ENCODE results near the gene GK2. TPM values are rescaled to one million over a fixed set of nuclear protein-coding genes. Genes with fewer than 3 reads are reported as not detected.

GK2 gene
- total and polyA plus RNA-seq, 2 experiments from 2014 or later, result not detected

DNA sequence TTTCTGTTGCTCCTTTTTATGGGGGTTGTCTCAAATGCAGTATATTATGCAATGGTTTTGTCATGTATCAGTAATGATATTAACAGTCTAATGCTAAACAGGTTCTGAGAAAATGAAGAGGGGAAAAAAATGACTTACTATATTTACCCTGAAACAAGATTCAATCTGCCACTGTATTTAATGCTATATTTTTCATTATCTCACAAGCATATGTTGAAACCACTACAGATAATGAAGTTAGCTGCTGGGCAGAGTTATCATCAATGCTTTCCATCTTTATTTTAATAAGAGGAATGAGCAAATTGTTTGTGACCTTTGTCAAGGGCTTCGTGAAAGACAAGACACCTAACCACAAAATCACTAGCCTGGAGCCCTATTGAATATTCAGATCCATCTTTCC, 49.6 kb downstream of the GK2 start:
- Histone ChIP-seq H3K27ac (no peak overlapping the region), H3K79me2 (no peaks in the 10 kb centered on the region), H3K4me1 (ENCODE audit: insufficient read depth) (no peaks in the 10 kb centered on the region), H3K27me3 (no peaks in the 10 kb centered on the region), H3K36me3 (replicated peaks; ENCODE audit: insufficient read depth, low read depth) (no peaks in the 10 kb centered on the region), H3K4me3 (no peak overlapping the region), H4K20me1 (ENCODE audit: insufficient read depth, poor library complexity, severe bottlenecking) (no peaks in the 10 kb centered on the region), H3K9me2 (replicated peaks; ENCODE audit: insufficient read depth) (no peaks in the 10 kb centered on the region), H3K4me2 (no peak overlapping the region), H3K9me3 (ENCODE audit: low read depth) (no peaks in the 10 kb centered on the region), H2AFZ (no peak overlapping the region)
- no peak for TF ChIP-seq EZH2 (IDR thresholded peaks at IDR 0.05; ENCODE audit: borderline replicate concordance)
- TF ChIP-seq CTCF (IDR thresholded peaks at IDR 0.05; ENCODE audit: poor library complexity), result no peak
- TF ChIP-seq EZH2phosphoT487 (IDR thresholded peaks at IDR 0.05; ENCODE audit: low read depth, severe bottlenecking, unreplicated experiment), result no peak
- DNase-seq (ENCODE audit: low spot score), result no peak
- 92% methylated on average over 1 of the region's 1 CpG for WGBS (ENCODE audit: low lambda C conversion rate, missing lambda C conversion rate)

DNA sequence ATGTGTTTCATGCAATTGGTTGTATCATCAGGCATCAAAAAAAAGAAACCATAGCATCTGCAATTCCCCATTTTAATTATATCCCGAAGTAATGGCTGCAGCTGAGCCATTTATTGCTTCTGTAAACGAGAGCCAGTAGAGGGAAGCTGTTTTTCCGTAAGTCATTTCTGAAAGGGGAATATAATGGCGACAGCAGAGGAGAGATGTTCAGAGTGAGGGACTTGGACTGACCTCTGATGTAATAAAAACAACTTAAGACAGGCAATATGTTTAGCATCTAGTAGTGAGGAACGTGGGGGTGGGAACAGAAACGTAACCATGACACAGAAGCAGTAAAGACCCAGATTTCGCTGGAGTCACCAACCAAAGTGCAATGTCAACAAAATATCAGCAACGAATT, 50.7 kb downstream of the GK2 start:
- H3K9me3 ChIP-seq (ENCODE audit: low read depth), result no peaks in the 10 kb centered on the region
- H2AFZ ChIP-seq, result no peak overlapping the region
- H4K20me1 ChIP-seq (ENCODE audit: insufficient read depth, poor library complexity, severe bottlenecking), result no peaks in the 10 kb centered on the region
- no peak for TF ChIP-seq EZH2 (IDR thresholded peaks at IDR 0.05; ENCODE audit: borderline replicate concordance)
- TF ChIP-seq EZH2phosphoT487 (IDR thresholded peaks at IDR 0.05; ENCODE audit: low read depth, severe bottlenecking, unreplicated experiment), result no peak
- no peak for DNase-seq (ENCODE audit: low spot score)
- no peaks in the 10 kb centered on the region for H3K79me2 ChIP-seq
- H3K27ac ChIP-seq, result no peak overlapping the region
- no peaks in the 10 kb centered on the region for H3K4me1 ChIP-seq (ENCODE audit: insufficient read depth)
- H3K4me3 ChIP-seq, result no peak overlapping the region
- H3K4me2 ChIP-seq, result no peak overlapping the region
- H3K9me2 ChIP-seq (replicated peaks; ENCODE audit: insufficient read depth), result no peaks in the 10 kb centered on the region
- no peaks in the 10 kb centered on the region for H3K36me3 ChIP-seq (replicated peaks; ENCODE audit: insufficient read depth, low read depth)
- no peaks in the 10 kb centered on the region for H3K27me3 ChIP-seq
- WGBS (ENCODE audit: low lambda C conversion rate, missing lambda C conversion rate), result 62% methylated on average over 8 of the region's 8 CpGs

Other genes starting within 250 kb of the GK2 start
- gene NAA11, start 82.2 kb downstream of the GK2 start, total RNA-seq, result not detected in 2 replicates
- gene NAA11, start 82.2 kb downstream of the GK2 start, polyA plus RNA-seq, result not detected in 2 replicates

Measured in hepatocyte (in vitro differentiated cells).